Measurements from ENCODE around the gene CCNL2.

DNA sequence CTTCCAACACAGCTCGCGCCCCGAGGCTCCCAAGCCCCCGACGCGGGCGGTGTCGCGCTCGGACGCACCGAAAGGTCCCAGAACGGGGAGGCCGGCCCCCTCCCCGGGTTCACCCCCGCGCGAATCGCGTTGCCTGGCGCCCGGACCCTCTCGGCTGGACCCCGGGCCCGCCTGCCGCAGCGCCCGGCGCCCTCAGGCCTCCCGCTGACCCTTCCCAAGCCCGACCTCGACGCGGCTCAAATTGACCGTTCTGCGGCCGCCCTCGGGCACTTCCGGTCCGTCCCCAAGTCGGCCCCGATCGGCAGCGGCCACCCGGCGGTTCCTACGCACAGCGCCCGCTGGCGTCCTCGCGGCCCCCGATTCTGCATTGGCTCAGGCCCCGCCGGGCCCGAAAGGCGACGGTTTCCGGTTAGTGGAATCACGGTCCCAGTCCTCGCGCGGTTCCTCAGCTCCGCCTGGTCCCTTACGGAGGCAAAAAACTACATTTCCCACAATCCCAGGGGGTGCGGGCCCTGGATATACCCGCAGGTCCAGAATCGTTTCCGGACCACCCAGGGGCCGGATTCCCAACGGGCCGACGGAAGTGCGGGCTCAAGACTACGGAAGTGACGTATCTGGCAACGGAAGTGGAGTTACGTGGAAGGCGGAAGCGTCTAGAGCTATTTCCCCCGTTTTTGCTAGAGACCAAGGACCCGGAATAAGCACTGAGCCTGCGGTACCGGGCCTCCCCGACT, 24.0 kb downstream of the CCNL2 start, which contains the start of gene AURKAIP1:
- no peak for TF ChIP-seq ZNF446 (CRISPR knock-in tag; IDR thresholded peaks at IDR 0.05)
- TF ChIP-seq, protein P1, sequence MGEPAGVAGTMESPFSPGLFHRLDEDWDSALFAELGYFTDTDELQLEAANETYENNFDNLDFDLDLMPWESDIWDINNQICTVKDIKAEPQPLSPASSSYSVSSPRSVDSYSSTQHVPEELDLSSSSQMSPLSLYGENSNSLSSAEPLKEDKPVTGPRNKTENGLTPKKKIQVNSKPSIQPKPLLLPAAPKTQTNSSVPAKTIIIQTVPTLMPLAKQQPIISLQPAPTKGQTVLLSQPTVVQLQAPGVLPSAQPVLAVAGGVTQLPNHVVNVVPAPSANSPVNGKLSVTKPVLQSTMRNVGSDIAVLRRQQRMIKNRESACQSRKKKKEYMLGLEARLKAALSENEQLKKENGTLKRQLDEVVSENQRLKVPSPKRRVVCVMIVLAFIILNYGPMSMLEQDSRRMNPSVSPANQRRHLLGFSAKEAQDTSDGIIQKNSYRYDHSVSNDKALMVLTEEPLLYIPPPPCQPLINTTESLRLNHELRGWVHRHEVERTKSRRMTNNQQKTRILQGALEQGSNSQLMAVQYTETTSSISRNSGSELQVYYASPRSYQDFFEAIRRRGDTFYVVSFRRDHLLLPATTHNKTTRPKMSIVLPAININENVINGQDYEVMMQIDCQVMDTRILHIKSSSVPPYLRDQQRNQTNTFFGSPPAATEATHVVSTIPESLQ (CRISPR knock-in tag; conservative IDR thresholded peaks at IDR 0.05): peak; percentile 84; the same call in 1 of the 2 replicates
- TF ChIP-seq ZKSCAN8 (CRISPR knock-in tag; IDR thresholded peaks at IDR 0.05; ENCODE audit: borderline replicate concordance): peak; percentile 89; the same call in 1 of the 2 replicates
- TF ChIP-seq, protein P2, sequence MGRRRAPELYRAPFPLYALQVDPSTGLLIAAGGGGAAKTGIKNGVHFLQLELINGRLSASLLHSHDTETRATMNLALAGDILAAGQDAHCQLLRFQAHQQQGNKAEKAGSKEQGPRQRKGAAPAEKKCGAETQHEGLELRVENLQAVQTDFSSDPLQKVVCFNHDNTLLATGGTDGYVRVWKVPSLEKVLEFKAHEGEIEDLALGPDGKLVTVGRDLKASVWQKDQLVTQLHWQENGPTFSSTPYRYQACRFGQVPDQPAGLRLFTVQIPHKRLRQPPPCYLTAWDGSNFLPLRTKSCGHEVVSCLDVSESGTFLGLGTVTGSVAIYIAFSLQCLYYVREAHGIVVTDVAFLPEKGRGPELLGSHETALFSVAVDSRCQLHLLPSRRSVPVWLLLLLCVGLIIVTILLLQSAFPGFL (CRISPR knock-in tag; IDR thresholded peaks at IDR 0.05): peak; percentile 77; the same call in 1 of the 2 replicates
- TF ChIP-seq TAF1 (CRISPR knock-in tag; IDR thresholded peaks at IDR 0.05): peak; percentile 90
- peak; percentile 98 for TF ChIP-seq CREM (IDR thresholded peaks at IDR 0.05)
- no peak; the same call in 1 of the 2 replicates for TF ChIP-seq CREM (CRISPR knock-in tag; IDR thresholded peaks at IDR 0.05)
- peak; percentile 63; the same call in 1 of the 2 replicates for TF ChIP-seq RFX5 (IDR thresholded peaks at IDR 0.05; ENCODE audit: low read depth, low read length)
- no peak for TF ChIP-seq TCF7L2 (IDR thresholded peaks at IDR 0.05; ENCODE audit: low read depth, low read length)
